Activated CD8-positive, alpha-beta memory T cell treated with anti-CD3 and anti-CD28 coated beads, Interleukin-2, amount 50 U/mL, for 1 hour (primary cell): Measurements from ENCODE around the gene SUSD6.

Experiments
- DNase-seq: peaks from one replicate; pipeline ENCODE4 v3.0.0-alpha.2; 2020; ENCODE audit errors: extremely low read depth

The SUSD6 gene, protein sequence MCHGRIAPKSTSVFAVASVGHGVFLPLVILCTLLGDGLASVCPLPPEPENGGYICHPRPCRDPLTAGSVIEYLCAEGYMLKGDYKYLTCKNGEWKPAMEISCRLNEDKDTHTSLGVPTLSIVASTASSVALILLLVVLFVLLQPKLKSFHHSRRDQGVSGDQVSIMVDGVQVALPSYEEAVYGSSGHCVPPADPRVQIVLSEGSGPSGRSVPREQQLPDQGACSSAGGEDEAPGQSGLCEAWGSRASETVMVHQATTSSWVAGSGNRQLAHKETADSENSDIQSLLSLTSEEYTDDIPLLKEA

DNA sequence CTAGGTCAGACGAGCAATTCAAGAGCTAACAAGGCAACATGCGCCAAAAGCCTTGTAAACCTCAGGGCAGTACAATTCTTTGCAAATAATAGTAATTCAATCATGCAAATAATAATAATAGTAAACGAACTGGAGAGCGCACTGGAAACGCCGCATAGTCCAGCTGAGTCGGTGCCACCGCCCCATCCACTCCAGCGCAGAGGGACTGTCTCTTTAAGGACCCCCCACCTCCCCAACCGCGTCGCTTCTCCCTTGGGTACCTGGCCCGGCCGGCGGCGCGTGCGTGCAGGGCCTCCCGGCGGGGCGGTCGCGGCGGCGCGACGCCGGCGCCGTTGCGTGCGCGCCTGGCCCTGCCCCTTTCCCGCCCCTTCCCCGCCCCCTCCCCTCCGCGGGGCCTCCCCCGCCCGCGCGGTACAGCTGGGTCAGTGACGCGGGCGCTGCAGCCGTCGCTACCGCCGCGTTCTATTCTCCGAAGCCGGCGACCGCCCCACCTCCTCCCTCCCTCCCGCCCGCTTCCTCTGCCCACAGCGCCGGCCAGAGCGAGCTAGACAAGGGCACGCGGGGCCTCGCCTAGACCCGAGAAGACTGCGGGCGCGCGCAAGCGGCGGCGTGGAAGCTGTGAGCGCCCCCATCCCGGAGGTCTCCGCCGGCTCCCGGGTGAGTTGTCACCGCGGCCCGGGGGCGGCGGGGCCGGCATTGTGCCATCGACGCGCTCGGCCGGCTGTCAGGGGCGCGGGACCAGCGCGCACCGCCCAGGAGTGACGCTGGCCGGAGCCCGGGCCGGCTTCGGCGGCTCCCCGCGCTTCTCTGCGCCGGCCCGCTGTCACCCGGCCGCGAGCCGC lies at the start of gene SUSD6:
TSS of gene SUSD6 (plus strand) at position 425 of the 842 bp plus-strand sequence. CDS start 46,997 bp downstream, outside the sequence.
- peak; percentile 73 for DNase-seq

- no peak for DNase-seq
Observed at GRCh38 chr14:69561893-69562292, 49.5 kb upstream of the SUSD6 start.

- no peak for DNase-seq
Observed at GRCh38 chr14:69567563-69567962, 43.8 kb upstream of the SUSD6 start.

- DNase-seq = no peak
Observed at GRCh38 chr14:69569859-69570258, 41.5 kb upstream of the SUSD6 start.

DNA sequence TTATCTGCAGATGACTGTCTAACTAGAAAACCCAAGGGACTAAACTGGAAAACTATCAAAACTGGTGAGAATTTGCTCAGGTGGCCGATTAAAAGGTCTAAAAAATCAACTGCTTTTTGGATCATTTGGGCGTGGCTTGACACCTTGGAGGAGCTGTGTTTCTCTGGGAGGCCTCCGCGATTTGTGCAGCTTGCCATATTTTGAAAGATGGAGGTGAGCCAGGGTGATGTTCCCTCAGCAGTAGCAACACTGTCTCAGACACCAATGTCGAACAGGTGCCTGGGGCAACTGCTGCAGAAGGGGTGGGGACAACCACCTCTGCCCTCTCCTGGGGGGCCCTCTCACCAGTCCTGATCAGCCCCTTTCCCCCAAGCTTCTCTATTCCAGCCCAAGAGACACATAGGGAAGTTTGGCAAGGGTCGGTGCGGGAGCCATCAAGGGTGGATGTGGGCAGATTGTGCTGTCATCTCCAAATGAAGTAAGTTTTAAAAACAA lies 40.5 kb upstream of the SUSD6 start:
- no peak for DNase-seq

DNA sequence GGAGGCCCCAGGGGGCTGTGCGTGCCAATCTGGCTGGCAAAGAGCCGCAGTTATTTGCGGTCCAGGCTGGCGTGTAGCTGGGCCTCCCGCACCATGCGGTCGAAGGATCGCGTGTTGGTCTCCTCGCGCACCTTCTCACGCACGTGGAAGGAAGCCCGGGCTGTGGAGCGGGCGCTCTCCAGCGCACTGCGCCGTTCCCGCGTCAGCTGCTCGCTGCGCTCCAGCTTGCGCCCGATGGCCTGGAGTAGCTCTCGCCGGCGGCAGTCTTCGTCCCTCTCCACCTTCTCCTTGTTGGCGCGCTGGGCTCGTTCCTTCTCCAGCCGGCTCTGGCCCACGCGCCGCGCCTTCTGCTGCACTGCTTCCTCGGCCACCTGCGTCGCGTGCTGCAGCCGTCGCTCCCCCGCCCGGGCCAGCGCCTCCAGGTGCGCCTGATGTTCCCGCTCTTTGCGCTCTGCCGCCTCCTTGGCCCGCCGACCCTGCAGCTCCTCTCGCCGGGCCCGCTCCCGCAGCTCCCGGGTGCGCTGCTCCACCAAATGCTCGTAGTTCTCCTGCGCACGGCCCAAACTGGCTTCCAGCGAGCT lies 39.9 kb upstream of the SUSD6 start:
- no peak for DNase-seq

DNA sequence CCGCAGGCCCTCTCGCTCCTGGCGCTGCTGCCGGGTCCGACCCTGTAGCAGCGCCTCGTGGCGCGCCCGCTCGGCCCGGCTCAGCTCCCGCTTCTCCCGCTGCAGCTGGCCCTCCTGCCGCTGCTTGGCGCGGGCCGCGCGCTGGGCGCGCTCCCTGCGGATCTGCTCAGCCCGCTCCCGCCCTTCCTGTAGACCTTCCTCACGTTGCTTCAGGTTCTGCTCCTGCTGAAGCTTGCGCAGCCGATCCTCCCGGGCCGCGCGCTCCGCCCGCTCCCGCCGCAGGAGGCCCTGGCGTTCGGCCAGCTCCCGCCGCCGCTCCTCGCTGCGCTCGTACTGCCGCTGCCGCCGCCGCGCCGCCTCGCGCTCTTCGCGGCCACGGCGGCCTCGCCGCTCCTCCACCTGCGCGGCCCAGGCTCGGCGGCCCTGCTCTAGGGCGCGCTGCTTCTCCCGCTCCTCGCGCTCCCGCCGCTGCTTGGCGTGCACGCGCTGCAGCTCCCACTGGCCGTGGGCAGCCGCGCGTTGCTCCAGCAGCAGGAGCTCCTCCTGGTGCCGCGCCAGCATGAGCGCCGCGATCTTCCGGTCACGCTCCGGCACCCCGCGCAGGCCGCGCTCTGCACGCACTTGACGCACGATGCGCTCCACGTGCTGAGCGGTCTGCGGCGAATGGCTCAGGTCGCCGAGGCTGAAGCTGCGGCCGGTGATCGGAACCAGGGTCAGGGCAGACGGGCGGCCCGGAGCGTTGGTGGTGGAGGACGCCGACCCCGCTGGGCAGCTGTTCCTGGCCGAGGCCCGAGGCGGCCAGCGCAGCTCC lies 39.2 kb upstream of the SUSD6 start:
- DNase-seq = no peak

GRCh38 chr14:69572841-69573135 lies 38.6 kb upstream of the SUSD6 start:
- DNase-seq = no peak

DNA sequence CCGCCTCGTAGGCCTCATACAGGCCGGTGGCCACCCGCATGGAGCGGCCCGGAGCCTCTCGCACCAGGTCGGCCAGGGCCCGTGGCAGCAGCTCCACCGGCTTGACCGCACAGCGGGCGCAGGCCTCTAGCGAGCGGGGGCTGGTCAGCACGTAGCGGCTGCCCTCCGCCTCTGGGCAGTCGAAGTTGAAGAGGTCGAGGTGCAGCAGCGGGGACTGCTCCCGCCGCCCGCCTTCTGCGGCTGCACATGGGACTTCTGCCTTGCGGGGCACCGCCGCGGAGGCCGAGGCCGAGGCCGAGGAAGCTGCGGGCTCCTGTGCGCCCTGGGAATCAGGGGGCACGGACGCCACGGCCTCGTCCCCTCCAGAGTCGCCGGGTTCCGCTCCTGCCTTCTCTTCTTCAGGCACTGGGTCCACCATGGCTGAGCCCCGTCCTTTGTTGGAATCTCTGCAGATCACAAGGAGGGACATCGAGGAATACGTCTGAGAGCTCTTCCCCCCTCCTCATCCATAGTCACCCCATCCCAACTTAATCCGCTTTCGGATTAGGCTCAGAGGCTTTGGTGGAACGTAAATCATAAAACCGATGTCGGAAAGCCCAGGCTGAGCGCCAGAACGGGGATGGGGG lies 38.1 kb upstream of the SUSD6 start:
- DNase-seq = no peak

- no peak for DNase-seq
Observed at GRCh38 chr14:69573831-69574262, 37.5 kb upstream of the SUSD6 start.

- peak; percentile 21 for DNase-seq
Observed at GRCh38 chr14:69574263-69574953, 37.0 kb upstream of the SUSD6 start, which contains the start of gene CCDC177. Gene CCDC177 (minus strand): TSS chr14:69574871. CDS start chr14:69573622, 1,249 bp downstream.

- no peak for DNase-seq
Observed at GRCh38 chr14:69574954-69575295, 36.5 kb upstream of the SUSD6 start.

GRCh38 chr14:69579476-69579875 lies 31.9 kb upstream of the SUSD6 start:
- no peak for DNase-seq

GRCh38 chr14:69580009-69580577 lies 31.3 kb upstream of the SUSD6 start:
- no peak for DNase-seq

DNA sequence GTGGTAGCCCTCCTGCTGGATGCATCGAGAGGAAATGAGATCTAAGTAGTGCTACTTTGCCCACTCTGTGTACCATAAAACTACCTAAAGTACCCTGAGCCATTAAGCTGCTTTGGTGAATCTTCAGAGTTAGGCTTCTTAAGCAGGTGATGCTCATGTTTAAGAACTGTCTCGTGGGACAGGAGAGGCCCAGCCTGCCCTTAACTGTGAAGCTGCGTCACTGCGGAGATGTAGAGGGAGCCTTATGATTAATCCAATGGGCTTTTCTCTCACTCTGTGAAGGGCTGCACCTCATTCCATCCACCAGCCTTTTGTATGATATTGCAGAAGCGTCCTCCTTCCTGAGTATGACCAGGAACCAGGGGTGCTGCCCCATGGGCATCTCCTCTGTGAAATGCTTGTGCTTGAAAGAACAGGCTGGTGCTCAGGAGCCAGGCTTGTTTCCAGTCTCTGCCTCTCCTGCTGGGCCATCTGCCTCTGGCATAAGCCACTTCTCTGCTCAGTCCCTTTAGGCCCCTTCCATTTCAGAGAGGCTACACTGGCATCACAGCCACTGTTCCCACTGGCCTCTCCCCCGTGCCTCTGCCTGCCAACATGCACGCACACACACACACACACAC lies 30.0 kb upstream of the SUSD6 start:
- no peak for DNase-seq

- DNase-seq = no peak
Observed at GRCh38 chr14:69582212-69582611, 29.2 kb upstream of the SUSD6 start.

DNA sequence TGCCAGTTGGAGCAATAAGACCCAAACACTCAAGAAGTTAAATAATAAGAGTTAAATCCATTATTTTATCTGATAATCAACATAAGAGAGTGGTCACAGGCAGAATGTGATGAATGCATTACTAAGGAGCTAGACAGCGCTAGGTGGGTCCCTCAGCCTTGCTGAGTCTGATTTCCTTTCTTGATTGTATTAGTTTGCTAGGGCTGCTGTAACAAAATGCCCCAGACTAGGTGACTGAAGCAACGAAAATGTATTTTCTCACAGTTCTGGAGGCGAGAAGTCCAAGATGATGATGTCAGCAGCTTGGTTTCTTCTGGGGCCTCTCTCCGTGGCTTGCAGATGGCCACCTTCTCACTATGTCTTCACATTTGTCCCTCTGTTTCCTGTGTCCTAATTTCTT lies 28.6 kb upstream of the SUSD6 start:
- DNase-seq = no peak

- DNase-seq = no peak
Observed at GRCh38 chr14:69584389-69584788, 27.0 kb upstream of the SUSD6 start.

DNA sequence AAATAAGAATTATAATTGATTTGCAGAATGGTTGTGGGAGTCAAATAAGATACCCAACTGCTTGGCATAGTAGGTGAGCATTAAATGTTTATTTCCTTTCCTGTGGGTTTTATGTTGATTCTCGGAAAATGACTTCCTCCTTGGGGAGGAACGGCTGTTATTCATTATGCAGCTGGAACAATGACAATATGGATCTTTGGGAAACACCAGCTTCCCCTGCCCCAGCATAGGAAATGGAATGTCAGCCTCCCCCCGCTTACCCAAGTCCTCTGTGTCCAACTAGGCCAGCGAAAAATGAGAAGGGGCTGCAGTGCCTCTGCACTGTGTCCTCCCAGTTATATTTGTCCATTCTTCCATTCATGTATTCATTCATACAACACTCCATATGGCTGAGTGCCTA lies 25.0 kb upstream of the SUSD6 start:
- DNase-seq = no peak

GRCh38 chr14:69587389-69587788 lies 24.0 kb upstream of the SUSD6 start:
- no peak for DNase-seq
